Measurements from ENCODE around the gene TARS2. TPM values are rescaled to one million over a fixed set of nuclear protein-coding genes. Genes with fewer than 3 reads are reported as not detected.

TARS2 gene
- total RNA-seq, 2 donors from 2014 or later: 49.8 to 66.4 TPM

Other genes starting within 250 kb of the TARS2 start
- not detected for gene CA14, start 229.6 kb upstream of the TARS2 start, total RNA-seq
- 100 to 1,000 TPM; 128 to 129 TPM for gene APH1A, start 218.4 kb upstream of the TARS2 start, total RNA-seq
- 1 to 10 TPM; 1.9 to 2.8 TPM for gene C1orf54, start 214.6 kb upstream of the TARS2 start, total RNA-seq
- 1 to 10 TPM; 1.6 to 2.4 TPM for gene CIART, start 204.9 kb upstream of the TARS2 start, total RNA-seq
- 10 to 100 TPM; 74.8 to 84.2 TPM for gene MRPS21, start 193.6 kb upstream of the TARS2 start, total RNA-seq
- 10 to 100 TPM; 83.9 to 88.5 TPM for gene PRPF3, start 165.9 kb upstream of the TARS2 start, total RNA-seq
- gene RPRD2, start 123.3 kb upstream of the TARS2 start, total RNA-seq: 10 to 100 TPM; 31.9 to 32.7 TPM
- 1 to 10 TPM; 1.3 to 1.5 TPM for gene ECM1, start 20.7 kb downstream of the TARS2 start, total RNA-seq
- under 1 TPM in 1 of 2 donors, not detected in 1; 0.79 TPM for gene FALEC, start 28.3 kb downstream of the TARS2 start, total RNA-seq
- gene ADAMTSL4, start 62.0 kb downstream of the TARS2 start, total RNA-seq: 1 to 10 TPM in 1 of 2 donors, under 1 TPM in 1; 0.86 to 2.6 TPM
- 100 to 1,000 TPM; 373 to 495 TPM for gene MCL1, start 92.2 kb downstream of the TARS2 start, total RNA-seq
- 100 to 1,000 TPM; 178 to 203 TPM for gene ENSA, start 142.2 kb downstream of the TARS2 start, total RNA-seq
- gene GOLPH3L, start 209.7 kb downstream of the TARS2 start, total RNA-seq: 10 to 100 TPM; 32.0 to 32.3 TPM
- under 1 TPM in 1 of 2 donors, not detected in 1; 0.19 TPM for gene HORMAD1, start 233.5 kb downstream of the TARS2 start, total RNA-seq

Data from activated T-cell treated with anti-CD3 and anti-CD28 coated beads, Interleukin-2, amount 50 U/mL, for 72 hours (primary cell).